ENCODE measurements around the gene HPCAL1. TPM values are rescaled to one million over a fixed set of nuclear protein-coding genes. Genes with fewer than 3 reads are reported as not detected.

HPCAL1 gene
- total and polyA plus RNA-seq, 2 of the 4 experiments (the other 2 are of a cell fraction), result 8.2 to 33.7 TPM

GRCh38 chr2:10278029-10278762, 24.5 kb upstream of the HPCAL1 start:
- peaks cover 0 to 4% of the 10 kb centered on the region in 2 experiments; a peak in 1 of 4 replicates for H3K79me1 ChIP-seq (ENCODE audit: low read depth in 1 of 2, low read length in 2 of 2)
- CTCF ChIA-PET, result interaction anchor here (0.6 kb wide), 1 partner anchor 17 kb away, joined by 3 read pairs; no protein-coding TSS in a partner anchor
- no peak overlapping the region for H2BK5ac ChIP-seq (ENCODE audit: low read depth, low read length, poor library complexity, severe bottlenecking)
- H3K4me1 ChIP-seq (ENCODE audit: control insufficient read depth, insufficient read depth, low read length), result peaks cover 12% of the 10 kb centered on the region
- H4K5ac ChIP-seq (ENCODE audit: low read depth, low read length), result no peak overlapping the region
- H2BK120ac ChIP-seq (ENCODE audit: low read depth, low read length), result peak overlapping the region; percentile 17
- H2BK20ac ChIP-seq (ENCODE audit: low read depth, low read length), result peak overlapping the region; percentile 35; the same call in 1 of the 2 replicates
- POLR2A ChIA-PET (ENCODE audit: unreplicated experiment), result interaction anchor here (1.0 kb wide), 1 partner anchor 11 kb away, joined by 4 read pairs; no protein-coding TSS in a partner anchor
- H3K27me3 ChIP-seq (ENCODE audit: control insufficient read depth, insufficient read depth, low read length), result no peaks in the 10 kb centered on the region
- H3K4me3 ChIP-seq (ENCODE audit: insufficient read depth, low read depth, low read length), result no peak overlapping the region
- H3K9me3 ChIP-seq (ENCODE audit: control insufficient read depth, insufficient read depth, low read length), result no peaks in the 10 kb centered on the region
- peak overlapping the region; percentile 68 to 71; a peak in 3 of 4 replicates for H4K8ac ChIP-seq (ENCODE audit: low read depth in 2 of 2, low read length in 2 of 2)
- 57% methylated on average over 4 of the region's 19 CpGs; no CpG with 5 or more reads in 1 of the 2 experiments for WGBS, 2 experiments (ENCODE audit: extremely low coverage in 2 of 2, insufficient read length in 1 of 2)
- BruUV-seq (replicated peaks), result no TSS peak
- H3K9ac ChIP-seq (ENCODE audit: low read depth, low read length), result no peak overlapping the region
- H4K20me1 ChIP-seq (ENCODE audit: insufficient read depth, low read length), result no peaks in the 10 kb centered on the region
- dilution Hi-C loops (cut with HindIII; ENCODE audit: low sequenced_read_pairs, unreplicated experiment), result no loop called here
- H2AK9ac ChIP-seq (replicated peaks; ENCODE audit: low read depth, low read length, poor library complexity), result peak overlapping the region; percentile 33
- H2AFZ ChIP-seq (replicated peaks; ENCODE audit: low read length, poor library complexity), result peak overlapping the region; percentile 68
- no peak overlapping the region for H3K4me2 ChIP-seq (ENCODE audit: low read depth, low read length)
- no peak overlapping the region for H3K27ac ChIP-seq (ENCODE audit: insufficient read depth, low read length)
- ATAC-seq (ENCODE audit: low read depth) (no peak), DNase-seq (peak; percentile 42)
- peaks cover 12% of the 10 kb centered on the region for H3K9me1 ChIP-seq (ENCODE audit: insufficient read depth, low read length)
- no peaks in the 10 kb centered on the region for H3K36me3 ChIP-seq (ENCODE audit: control insufficient read depth, insufficient read depth, low read length)
- H4K91ac ChIP-seq (ENCODE audit: insufficient read depth, low read depth, low read length), result no peak overlapping the region; the same call in 1 of the 2 replicates
- no peak overlapping the region for H3K56ac ChIP-seq (ENCODE audit: extremely low read depth, insufficient read depth, low read length)
- in situ Hi-C loops (cut with MboI; ENCODE audit: low sequenced_read_pairs), result no loop called here
- no peak overlapping the region for H3K23ac ChIP-seq (ENCODE audit: low read depth, low read length)
- peak overlapping the region; percentile 2; the same call in 1 of the 2 replicates for H2AK5ac ChIP-seq (ENCODE audit: low read depth, low read length)
- H2BK15ac ChIP-seq (ENCODE audit: low read depth, low read length), result 0 out of 3 replicates have a peak overlapping the region, but pooled peaks have one; percentile 60
- no peak overlapping the region for H3K18ac ChIP-seq (ENCODE audit: low read depth, low read length)
- H3K4ac ChIP-seq (ENCODE audit: low read depth, low read length), result peak overlapping the region; percentile 7; the same call in 1 of the 2 replicates
- intact Hi-C loops (cut with micrococcal nuclease), result no loop called here
- no peak overlapping the region for H3K14ac ChIP-seq (replicated peaks; ENCODE audit: low read depth, low read length)
- TF ChIP-seq BHLHE40 (IDR thresholded peaks at IDR 0.05; ENCODE audit: low read depth, low read length), result no peak
- TF ChIP-seq, protein P1, sequence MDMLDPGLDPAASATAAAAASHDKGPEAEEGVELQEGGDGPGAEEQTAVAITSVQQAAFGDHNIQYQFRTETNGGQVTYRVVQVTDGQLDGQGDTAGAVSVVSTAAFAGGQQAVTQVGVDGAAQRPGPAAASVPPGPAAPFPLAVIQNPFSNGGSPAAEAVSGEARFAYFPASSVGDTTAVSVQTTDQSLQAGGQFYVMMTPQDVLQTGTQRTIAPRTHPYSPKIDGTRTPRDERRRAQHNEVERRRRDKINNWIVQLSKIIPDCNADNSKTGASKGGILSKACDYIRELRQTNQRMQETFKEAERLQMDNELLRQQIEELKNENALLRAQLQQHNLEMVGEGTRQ (IDR thresholded peaks at IDR 0.05; ENCODE audit: low read depth, low read length), result peak; percentile 70
